ENCODE measurements around the gene NDUFA7. TPM values are rescaled to one million over a fixed set of nuclear protein-coding genes. Genes with fewer than 3 reads are reported as not detected.

NDUFA7 gene
- total and polyA plus RNA-seq, 2 donors (not counting 1 experiment from before 2014, with no cell fraction given) = 28.6 to 71.7 TPM

DNA sequence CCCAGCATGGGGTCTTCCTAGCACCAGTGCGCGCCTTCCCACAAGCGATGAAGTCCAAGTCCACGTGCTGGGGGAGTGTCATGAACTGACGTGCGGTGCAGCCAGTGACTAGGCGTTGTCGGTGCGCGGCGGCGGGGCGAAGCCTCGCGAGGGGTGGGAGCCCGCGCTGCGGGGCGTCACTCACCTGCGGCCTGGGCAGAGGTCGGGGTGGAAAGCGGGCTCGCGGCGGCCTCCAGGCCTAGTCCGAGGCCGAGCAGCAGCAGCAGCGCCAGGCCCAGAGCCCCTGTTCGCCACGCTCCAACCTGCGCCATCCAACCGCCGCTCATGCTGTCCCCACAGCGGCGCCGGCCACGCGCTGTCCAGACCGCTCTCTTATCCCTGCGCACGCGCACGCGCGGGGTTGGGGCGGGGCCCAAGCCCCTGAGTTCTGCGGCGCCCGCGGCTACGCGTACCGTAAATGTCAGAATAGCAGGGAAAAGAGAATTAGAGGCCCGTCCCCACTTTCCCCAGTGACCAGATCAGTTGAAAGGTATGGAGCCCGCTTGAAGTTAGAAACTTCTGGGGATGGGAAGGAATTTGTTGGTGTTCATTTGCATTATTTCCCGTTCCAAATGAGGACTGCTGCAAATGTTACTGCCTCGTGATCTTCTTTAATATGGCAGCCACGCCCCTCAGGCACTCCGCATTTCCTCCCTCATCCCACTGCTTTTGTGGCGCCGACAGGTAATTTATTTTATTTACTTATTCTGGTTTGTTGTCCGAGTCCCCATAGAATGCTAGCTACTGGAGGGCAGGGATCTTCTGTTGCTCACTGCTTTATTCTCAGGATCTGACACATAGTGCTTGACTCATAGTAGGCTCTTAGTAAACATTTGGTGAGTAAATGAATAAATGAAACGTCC is 13.0 kb downstream of the NDUFA7 start, which contains the start of gene CD320:
CD320 (minus strand) TSS at position 394 of the 902 bp plus-strand sequence; CDS start at position 326, 68 bp downstream.
- ChIA-PET CTCF (no interaction called here), POLR2A (no interaction called here)
- Histone ChIP-seq H3K4me2 (replicated peaks; ENCODE audit: low read depth, low read length, poor library complexity, severe bottlenecking) (peak within 1 kb of the TSS; percentile 86), H3K4me1 (ENCODE audit: control insufficient read depth in 2 of 2, insufficient read depth in 2 of 2, low read length in 2 of 2) (peaks cover 7 to 18% of the 10 kb centered on the region in 2 donors), H3K9ac (ENCODE audit: low read length) (peak within 1 kb of the TSS; percentile 67), H3K4me3 (ENCODE audit: control extremely low read depth in 1 of 5, extremely low read depth in 1 of 5, insufficient read depth in 1 of 5, low read depth in 2 of 5, low read length in 4 of 5) (peak within 1 kb of the TSS; percentile 44 to 68 (median 66)), H3K36me3 (replicated peaks in 1 of 2; ENCODE audit: control extremely low read depth in 1 of 2, control insufficient read depth in 1 of 2, extremely low read depth in 1 of 2, insufficient read depth in 2 of 2, low read length in 1 of 2) (peaks cover 0 to 12% of the 10 kb centered on the region in 2 experiments), H3K27me3 (replicated peaks in 1 of 4; ENCODE audit: control extremely low read depth in 1 of 4, control insufficient read depth in 3 of 4, insufficient read depth in 4 of 4, low read length in 3 of 4) (no peaks in the 10 kb centered on the region), H3K79me2 (ENCODE audit: control insufficient read depth, insufficient read depth, low read length) (peaks cover 17% of the 10 kb centered on the region), H3K9me3 (ENCODE audit: control extremely low read depth in 1 of 3, control insufficient read depth in 2 of 3, insufficient read depth in 1 of 3, low read length in 2 of 3) (no peaks in the 10 kb centered on the region), H3K27ac (ENCODE audit: low read length in 2 of 2) (peak within 1 kb of the TSS in 1 of 2 donors; percentile 49), H2AFZ (ENCODE audit: insufficient read depth, low read depth, low read length, poor library complexity, severe bottlenecking) (peak within 1 kb of the TSS; percentile 74), H4K20me1 (ENCODE audit: control insufficient read depth, insufficient read depth, low read length, poor library complexity, severe bottlenecking) (peaks cover 6% of the 10 kb centered on the region)
- intact Hi-C loops (cut with micrococcal nuclease) = loop anchor here (1.0 to 10.0 kb wide), 3 partner anchors 13 to 1113 kb away; partner anchors contain the start of genes NDUFA7, RAB11B and RPS28
- H3K4me1 Mint-ChIP-seq = peaks cover 24% of the 10 kb centered on the region
- TF ChIP-seq, protein P1, sequence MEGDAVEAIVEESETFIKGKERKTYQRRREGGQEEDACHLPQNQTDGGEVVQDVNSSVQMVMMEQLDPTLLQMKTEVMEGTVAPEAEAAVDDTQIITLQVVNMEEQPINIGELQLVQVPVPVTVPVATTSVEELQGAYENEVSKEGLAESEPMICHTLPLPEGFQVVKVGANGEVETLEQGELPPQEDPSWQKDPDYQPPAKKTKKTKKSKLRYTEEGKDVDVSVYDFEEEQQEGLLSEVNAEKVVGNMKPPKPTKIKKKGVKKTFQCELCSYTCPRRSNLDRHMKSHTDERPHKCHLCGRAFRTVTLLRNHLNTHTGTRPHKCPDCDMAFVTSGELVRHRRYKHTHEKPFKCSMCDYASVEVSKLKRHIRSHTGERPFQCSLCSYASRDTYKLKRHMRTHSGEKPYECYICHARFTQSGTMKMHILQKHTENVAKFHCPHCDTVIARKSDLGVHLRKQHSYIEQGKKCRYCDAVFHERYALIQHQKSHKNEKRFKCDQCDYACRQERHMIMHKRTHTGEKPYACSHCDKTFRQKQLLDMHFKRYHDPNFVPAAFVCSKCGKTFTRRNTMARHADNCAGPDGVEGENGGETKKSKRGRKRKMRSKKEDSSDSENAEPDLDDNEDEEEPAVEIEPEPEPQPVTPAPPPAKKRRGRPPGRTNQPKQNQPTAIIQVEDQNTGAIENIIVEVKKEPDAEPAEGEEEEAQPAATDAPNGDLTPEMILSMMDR (IDR thresholded peaks at IDR 0.05) = no peak
- no peak for TF ChIP-seq EZH2 (IDR thresholded peaks at IDR 0.05; ENCODE audit: borderline replicate concordance, insufficient read depth, low read depth, low read length, poor library complexity, severe bottlenecking)
- peak within 1 kb of the TSS; percentile 87 for H3K27ac Mint-ChIP-seq
- peak within 1 kb of the TSS; percentile 93 for H3K4me3 Mint-ChIP-seq
- no peaks in the 10 kb centered on the region for H3K27me3 Mint-ChIP-seq
- no peaks in the 10 kb centered on the region for H3K9me3 Mint-ChIP-seq (ENCODE audit: insufficient read depth)
- ATAC-seq (ENCODE audit: low read depth) (peak; percentile 91), DNase-seq (peak; percentile 94)
- 2% methylated on average over 54 of the region's 63 CpGs for WGBS (ENCODE audit: insufficient coverage)
